ENCODE data around the gene TSC22D2.

Gene TSC22D2

DNA sequence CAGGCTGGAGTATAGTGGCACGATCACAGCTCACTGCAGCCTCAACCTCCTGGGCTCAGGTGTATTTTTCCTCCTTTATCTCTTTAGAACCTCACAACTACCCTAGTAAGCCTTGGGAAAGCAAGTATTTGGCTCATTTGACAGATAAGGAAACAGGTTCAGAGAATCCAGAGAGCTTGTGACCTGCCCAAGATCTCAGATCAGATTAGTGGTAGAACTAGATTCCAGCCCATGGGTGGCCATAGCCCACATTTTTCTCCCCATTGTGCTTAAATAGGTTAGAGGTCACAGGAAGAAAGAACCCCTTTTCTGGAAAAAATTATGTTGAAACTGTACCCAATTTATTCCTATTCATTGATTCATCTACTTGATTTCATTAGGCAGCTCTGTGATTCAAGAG is 64.3 kb downstream of the TSC22D2 start:
- no peak for TF ChIP-seq TCF12 (IDR thresholded peaks at IDR 0.05; ENCODE audit: low read depth)
- no peak for TF ChIP-seq TEAD4 (IDR thresholded peaks at IDR 0.05)
- no peak for TF ChIP-seq EGR1 (IDR thresholded peaks at IDR 0.05)

DNA sequence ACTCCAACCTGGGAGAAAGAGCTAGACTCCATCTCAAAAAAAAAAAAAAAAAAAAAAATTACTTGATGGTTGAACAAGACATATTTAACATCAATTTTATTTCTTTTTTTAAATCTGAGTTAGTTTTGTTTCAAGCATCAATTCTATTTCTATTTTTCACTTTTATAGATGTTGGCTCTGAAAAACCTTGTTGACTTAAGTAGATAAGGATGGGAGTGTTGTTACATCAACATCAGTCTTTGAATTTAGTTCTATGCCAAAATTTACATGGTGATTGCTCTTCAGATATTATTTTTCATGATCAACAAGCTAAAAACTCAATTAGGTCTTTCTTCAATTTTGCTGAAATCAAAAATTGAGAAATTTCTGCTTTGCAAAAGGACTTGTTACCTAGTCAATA is 71.3 kb downstream of the TSC22D2 start:
- TF ChIP-seq REST (IDR thresholded peaks at IDR 0.05; ENCODE audit: low read depth) (no peak), TCF12 (IDR thresholded peaks at IDR 0.05; ENCODE audit: low read depth) (no peak), YY1 (IDR thresholded peaks at IDR 0.05; ENCODE audit: low read depth) (no peak), ZBTB7A (IDR thresholded peaks at IDR 0.05; ENCODE audit: low read depth) (no peak)

DNA sequence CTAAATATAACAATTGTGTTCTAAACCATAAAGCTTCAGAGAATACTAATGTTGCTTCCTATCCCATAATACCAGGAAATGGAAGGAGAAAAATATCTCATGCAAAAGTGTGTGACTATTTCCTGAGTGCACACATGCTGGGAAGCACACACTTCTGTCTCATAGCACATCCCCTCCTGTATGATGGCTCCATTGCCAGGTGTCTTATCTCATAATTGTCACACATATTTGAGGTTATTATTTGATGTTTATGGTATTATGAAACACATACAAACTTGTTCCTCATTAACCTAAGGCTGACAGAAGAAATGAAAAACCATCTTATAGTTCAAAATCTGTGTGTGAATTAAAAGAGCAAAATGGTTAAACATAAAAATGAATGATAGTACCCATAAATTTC is 72.8 kb downstream of the TSC22D2 start:
- no peak for TF ChIP-seq EP300 (IDR thresholded peaks at IDR 0.05; ENCODE audit: borderline replicate concordance)
- no peak for TF ChIP-seq TAF1 (IDR thresholded peaks at IDR 0.05; ENCODE audit: low read depth)
- TF ChIP-seq, protein P1, sequence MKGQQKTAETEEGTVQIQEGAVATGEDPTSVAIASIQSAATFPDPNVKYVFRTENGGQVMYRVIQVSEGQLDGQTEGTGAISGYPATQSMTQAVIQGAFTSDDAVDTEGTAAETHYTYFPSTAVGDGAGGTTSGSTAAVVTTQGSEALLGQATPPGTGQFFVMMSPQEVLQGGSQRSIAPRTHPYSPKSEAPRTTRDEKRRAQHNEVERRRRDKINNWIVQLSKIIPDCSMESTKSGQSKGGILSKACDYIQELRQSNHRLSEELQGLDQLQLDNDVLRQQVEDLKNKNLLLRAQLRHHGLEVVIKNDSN (IDR thresholded peaks at IDR 0.05), result no peak
- TF ChIP-seq TCF12 (IDR thresholded peaks at IDR 0.05; ENCODE audit: low read depth), result no peak
- TF ChIP-seq CREB1 (IDR thresholded peaks at IDR 0.05; ENCODE audit: low read depth), result no peak
- TF ChIP-seq RAD21 (IDR thresholded peaks at IDR 0.05; ENCODE audit: low read depth), result no peak
- TF ChIP-seq NFIC (IDR thresholded peaks at IDR 0.05), result no peak
- TF ChIP-seq EGR1 (IDR thresholded peaks at IDR 0.05), result no peak
- TF ChIP-seq ZBTB7A (IDR thresholded peaks at IDR 0.05; ENCODE audit: low read depth), result no peak
- TF ChIP-seq REST (IDR thresholded peaks at IDR 0.05; ENCODE audit: low read depth), result no peak
- TF ChIP-seq YY1 (IDR thresholded peaks at IDR 0.05; ENCODE audit: low read depth), result no peak
- TF ChIP-seq FOXM1 (IDR thresholded peaks at IDR 0.05; ENCODE audit: borderline replicate concordance, low read depth), result no peak
- TF ChIP-seq CEBPB (IDR thresholded peaks at IDR 0.05), result no peak
- TF ChIP-seq MAX (IDR thresholded peaks at IDR 0.05), result no peak
- no peak for TF ChIP-seq TEAD4 (IDR thresholded peaks at IDR 0.05)

DNA sequence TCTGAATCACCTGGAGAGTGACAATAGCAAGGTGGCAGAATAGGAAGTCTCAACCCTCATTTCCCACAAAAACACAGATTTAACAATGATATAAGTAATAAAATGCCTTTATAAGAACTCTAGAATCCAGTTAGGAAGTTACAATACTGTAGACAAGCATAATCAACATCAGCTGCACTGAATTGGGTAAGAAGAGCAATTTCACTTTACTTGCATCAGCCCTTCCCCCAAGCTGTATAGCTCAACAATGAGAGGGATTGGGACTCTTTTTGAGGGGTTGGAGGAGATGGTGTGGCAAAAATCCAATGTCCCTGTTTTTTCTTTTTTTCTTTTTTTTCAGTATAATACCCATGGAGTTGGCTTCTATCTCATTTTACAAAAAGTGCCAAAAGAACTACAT is 75.1 kb downstream of the TSC22D2 start:
- no peak for TF ChIP-seq NFIC (IDR thresholded peaks at IDR 0.05)
- TF ChIP-seq REST (IDR thresholded peaks at IDR 0.05; ENCODE audit: low read depth), result no peak
- no peak for TF ChIP-seq YY1 (IDR thresholded peaks at IDR 0.05; ENCODE audit: low read depth)
- TF ChIP-seq MAX (IDR thresholded peaks at IDR 0.05), result no peak
- no peak for TF ChIP-seq CREB1 (IDR thresholded peaks at IDR 0.05; ENCODE audit: low read depth)
- TF ChIP-seq RAD21 (IDR thresholded peaks at IDR 0.05; ENCODE audit: low read depth), result no peak
- no peak for TF ChIP-seq ZBTB7A (IDR thresholded peaks at IDR 0.05; ENCODE audit: low read depth)
- TF ChIP-seq CEBPB (IDR thresholded peaks at IDR 0.05), result no peak
- TF ChIP-seq TAF1 (IDR thresholded peaks at IDR 0.05; ENCODE audit: low read depth), result no peak
- TF ChIP-seq, protein P1 (IDR thresholded peaks at IDR 0.05), result no peak
- no peak for TF ChIP-seq TEAD4 (IDR thresholded peaks at IDR 0.05)
- no peak for TF ChIP-seq EP300 (IDR thresholded peaks at IDR 0.05; ENCODE audit: borderline replicate concordance)
- TF ChIP-seq EGR1 (IDR thresholded peaks at IDR 0.05), result no peak
- TF ChIP-seq FOXM1 (IDR thresholded peaks at IDR 0.05; ENCODE audit: borderline replicate concordance, low read depth), result no peak
- no peak for TF ChIP-seq TCF12 (IDR thresholded peaks at IDR 0.05; ENCODE audit: low read depth)

- TF ChIP-seq TCF12 (IDR thresholded peaks at IDR 0.05; ENCODE audit: low read depth) (no peak), FOXM1 (IDR thresholded peaks at IDR 0.05; ENCODE audit: borderline replicate concordance, low read depth) (no peak), RAD21 (IDR thresholded peaks at IDR 0.05; ENCODE audit: low read depth) (no peak), REST (IDR thresholded peaks at IDR 0.05; ENCODE audit: low read depth) (no peak), EP300 (IDR thresholded peaks at IDR 0.05; ENCODE audit: borderline replicate concordance) (no peak), EGR1 (IDR thresholded peaks at IDR 0.05) (no peak), CREB1 (IDR thresholded peaks at IDR 0.05; ENCODE audit: low read depth) (no peak), CEBPB (IDR thresholded peaks at IDR 0.05) (no peak), YY1 (IDR thresholded peaks at IDR 0.05; ENCODE audit: low read depth) (no peak), ZBTB7A (IDR thresholded peaks at IDR 0.05; ENCODE audit: low read depth) (no peak), TAF1 (IDR thresholded peaks at IDR 0.05; ENCODE audit: low read depth) (no peak), NFIC (IDR thresholded peaks at IDR 0.05) (no peak)
- TF ChIP-seq, protein P1 (IDR thresholded peaks at IDR 0.05), result no peak
Observed at GRCh38 chr3:150484410-150484809, 76.3 kb downstream of the TSC22D2 start.
